Vagina (tissue), 2 donors: ENCODE results near the gene TECPR1. TPM values are rescaled to one million over a fixed set of nuclear protein-coding genes. Genes with fewer than 3 reads are reported as not detected.

Source experiments
- DNase-seq, 2 donors: peaks; one replicate each; pipeline ENCODE4 v3.0.0-alpha.2; 2017; ENCODE audit errors: extremely low spot score in 2 of 2
- H3K27ac ChIP-seq: fragments of 200-600 bp; sonication (generic); one replicate; pipeline ENCODE4 v1.5.1; 2019
- H3K27me3 ChIP-seq: fragments of 200-600 bp; sonication (generic); one replicate; pipeline ENCODE4 v1.5.1; 2019
- H3K36me3 ChIP-seq, 2 donors: fragments of 200-600 bp; sonication (generic); one replicate each; pipeline ENCODE4 v1.5.1; 2017 to 2019
- H3K4me1 ChIP-seq: fragments of 200-600 bp; sonication (generic); one replicate; pipeline ENCODE4 v1.5.1; 2019
- H3K4me3 ChIP-seq, 2 donors: fragments of 200-600 bp; sonication (generic); 1 replicate in 1 of 2; 2 replicates in 1 of 2; pipeline ENCODE4 v1.5.1; 2016 to 2019
- H3K9me3 ChIP-seq: fragments of 200-600 bp; sonication (generic); one replicate; pipeline ENCODE4 v1.5.1; 2019
- CTCF ChIP-seq, 3 experiments: fragments of 450-650 bp in 2 of 3; fragments of 200-600 bp in 1 of 3; sonication (generic) in 1 of 3; IDR thresholded peaks; one replicate each; pipeline ENCODE4 v1.5.1; 2017 to 2019; ENCODE audit warnings: antibody characterized with exemption in 3 of 3, mild to moderate bottlenecking in 2 of 3, moderate library complexity in 2 of 3
- POLR2A ChIP-seq, 2 donors: fragments of 450-650 bp; IDR thresholded peaks; one replicate each; pipeline ENCODE4 v1.6.1; 2017; ENCODE audit warnings: antibody characterized with exemption in 2 of 2, mild to moderate bottlenecking in 2 of 2, moderate library complexity in 2 of 2
- POLR2AphosphoS5 ChIP-seq, 2 donors: sonication (generic); formaldehyde crosslinking; IDR thresholded peaks; one replicate each; pipeline ENCODE4 v1.9.0; 2017; ENCODE audit warnings: antibody characterized with exemption in 2 of 2, mild to moderate bottlenecking in 2 of 2, low read depth in 1 of 2; ENCODE audit not compliant: insufficient read depth in 1 of 2
- intact Hi-C: fragments of 100-400 bp; cut with DNase I; formaldehyde crosslinking; loops from one replicate; pipeline ENCODE4 v1.15.1; 2023
- total RNA-seq: library from RNA; depleted of rRNA; stranded (reverse); fragments of >200 nt; gene quantifications from one replicate; pipeline ENCODE4 v1.2.3, GENCODE V29; 2016

Gene TECPR1
- total RNA-seq, 1 donor from 2014 or later = 19.6 TPM

- H3K27ac ChIP-seq = peak overlapping the region; percentile 99
- intact Hi-C loops = no loop called here
- H3K36me3 ChIP-seq = no peaks in the 10 kb centered on the region
- H3K27me3 ChIP-seq = no peaks in the 10 kb centered on the region
- H3K9me3 ChIP-seq = no peaks in the 10 kb centered on the region
- peak overlapping the region; percentile 99 for H3K4me3 ChIP-seq
- TF ChIP-seq POLR2A (IDR thresholded peaks at IDR 0.05) (no peak), POLR2AphosphoS5 (IDR thresholded peaks at IDR 0.05; ENCODE audit: insufficient read depth in 1 of 2, low read depth in 1 of 2) (no peak), CTCF (IDR thresholded peaks at IDR 0.05) (no peak)
- H3K4me1 ChIP-seq = peaks cover 77% of the 10 kb centered on the region
- DNase-seq = no peak
Measured at GRCh38 chr7:98283887-98284222, 31.8 kb upstream of the TECPR1 start.

GRCh38 chr7:98283127-98283886, 31.3 kb upstream of the TECPR1 start:
- H3K4me3 ChIP-seq = peak overlapping the region; percentile 99
- no peak for DNase-seq
- intact Hi-C loops = no loop called here
- no peaks in the 10 kb centered on the region for H3K9me3 ChIP-seq
- no peaks in the 10 kb centered on the region for H3K36me3 ChIP-seq
- peaks cover 71% of the 10 kb centered on the region for H3K4me1 ChIP-seq
- H3K27me3 ChIP-seq = no peaks in the 10 kb centered on the region
- H3K27ac ChIP-seq = peak overlapping the region; percentile 99
- peak in 1 of 2 donors; percentile 42 for TF ChIP-seq POLR2A (IDR thresholded peaks at IDR 0.05)
- no peak for TF ChIP-seq CTCF (IDR thresholded peaks at IDR 0.05)
- TF ChIP-seq POLR2AphosphoS5 (IDR thresholded peaks at IDR 0.05; ENCODE audit: insufficient read depth in 1 of 2, low read depth in 1 of 2) = peak; percentile 40 to 75

GRCh38 chr7:98282703-98283102, 30.7 kb upstream of the TECPR1 start:
- Histone ChIP-seq H3K36me3 (no peaks in the 10 kb centered on the region), H3K27me3 (no peaks in the 10 kb centered on the region), H3K9me3 (no peaks in the 10 kb centered on the region), H3K27ac (peak overlapping the region; percentile 99), H3K4me1 (peaks cover 65% of the 10 kb centered on the region), H3K4me3 (peak overlapping the region; percentile 99)
- no peak for DNase-seq
- no peak for TF ChIP-seq POLR2AphosphoS5 (IDR thresholded peaks at IDR 0.05; ENCODE audit: insufficient read depth in 1 of 2, low read depth in 1 of 2)
- no peak for TF ChIP-seq POLR2A (IDR thresholded peaks at IDR 0.05)
- TF ChIP-seq CTCF (IDR thresholded peaks at IDR 0.05) = no peak
- intact Hi-C loops = no loop called here

GRCh38 chr7:98281757-98282606, 29.9 kb upstream of the TECPR1 start:
- DNase-seq = no peak
- Histone ChIP-seq H3K4me3 (peak overlapping the region; percentile 99), H3K9me3 (no peaks in the 10 kb centered on the region), H3K27ac (peak overlapping the region; percentile 99), H3K36me3 (no peaks in the 10 kb centered on the region), H3K27me3 (no peaks in the 10 kb centered on the region), H3K4me1 (peaks cover 58% of the 10 kb centered on the region)
- intact Hi-C loops = no loop called here
- TF ChIP-seq POLR2A (IDR thresholded peaks at IDR 0.05) = no peak
- TF ChIP-seq CTCF (IDR thresholded peaks at IDR 0.05) = no peak
- peak in 1 of 2 donors; percentile 40 for TF ChIP-seq POLR2AphosphoS5 (IDR thresholded peaks at IDR 0.05; ENCODE audit: insufficient read depth in 1 of 2, low read depth in 1 of 2)
